GM20000 (cell line): ENCODE measurements around the gene FAM107B.
A peak's percentile ranks its signal among the peaks of the same experiment; 100 is the strongest.
"Not testable (repeated sequence)": the region's sequence is repeated elsewhere in the genome, so short reads cannot be mapped to it uniquely, and the experiment has no call there.

Experiments used
- DNase-seq: peaks from one replicate; pipeline ENCODE4 v3.0.0; 2012; ENCODE audit warnings: low spot score
- TF ChIP-seq, protein P1 (sequence below): IDR thresholded peaks from 2 replicates; pipeline ENCODE4 v1.5.1; 2012; ENCODE audit warnings: mild to moderate bottlenecking, control low read depth; ENCODE audit errors: extremely low read depth, missing control alignments

FAM107B gene

DNA sequence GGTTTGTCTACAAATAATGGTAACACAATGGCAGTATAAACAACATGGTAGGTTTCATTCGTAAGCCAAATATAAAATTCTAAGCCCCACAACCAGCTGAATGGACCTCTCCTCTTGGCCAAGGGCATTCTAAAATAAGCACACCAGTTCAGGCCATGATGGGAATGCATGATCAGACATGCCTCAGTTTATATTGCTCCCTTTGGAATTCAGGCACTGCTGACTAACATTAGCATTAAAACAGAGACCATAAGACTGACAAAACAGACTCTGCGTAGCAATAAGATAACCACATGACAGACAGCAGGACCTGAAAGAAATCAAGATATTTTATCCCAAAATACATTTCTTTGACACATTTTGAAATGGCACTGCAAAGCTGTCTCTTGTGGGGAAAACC is 125.8 kb downstream of the FAM107B start:
- TF ChIP-seq, protein P1, sequence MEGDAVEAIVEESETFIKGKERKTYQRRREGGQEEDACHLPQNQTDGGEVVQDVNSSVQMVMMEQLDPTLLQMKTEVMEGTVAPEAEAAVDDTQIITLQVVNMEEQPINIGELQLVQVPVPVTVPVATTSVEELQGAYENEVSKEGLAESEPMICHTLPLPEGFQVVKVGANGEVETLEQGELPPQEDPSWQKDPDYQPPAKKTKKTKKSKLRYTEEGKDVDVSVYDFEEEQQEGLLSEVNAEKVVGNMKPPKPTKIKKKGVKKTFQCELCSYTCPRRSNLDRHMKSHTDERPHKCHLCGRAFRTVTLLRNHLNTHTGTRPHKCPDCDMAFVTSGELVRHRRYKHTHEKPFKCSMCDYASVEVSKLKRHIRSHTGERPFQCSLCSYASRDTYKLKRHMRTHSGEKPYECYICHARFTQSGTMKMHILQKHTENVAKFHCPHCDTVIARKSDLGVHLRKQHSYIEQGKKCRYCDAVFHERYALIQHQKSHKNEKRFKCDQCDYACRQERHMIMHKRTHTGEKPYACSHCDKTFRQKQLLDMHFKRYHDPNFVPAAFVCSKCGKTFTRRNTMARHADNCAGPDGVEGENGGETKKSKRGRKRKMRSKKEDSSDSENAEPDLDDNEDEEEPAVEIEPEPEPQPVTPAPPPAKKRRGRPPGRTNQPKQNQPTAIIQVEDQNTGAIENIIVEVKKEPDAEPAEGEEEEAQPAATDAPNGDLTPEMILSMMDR = no peak
- no peak for DNase-seq

DNA sequence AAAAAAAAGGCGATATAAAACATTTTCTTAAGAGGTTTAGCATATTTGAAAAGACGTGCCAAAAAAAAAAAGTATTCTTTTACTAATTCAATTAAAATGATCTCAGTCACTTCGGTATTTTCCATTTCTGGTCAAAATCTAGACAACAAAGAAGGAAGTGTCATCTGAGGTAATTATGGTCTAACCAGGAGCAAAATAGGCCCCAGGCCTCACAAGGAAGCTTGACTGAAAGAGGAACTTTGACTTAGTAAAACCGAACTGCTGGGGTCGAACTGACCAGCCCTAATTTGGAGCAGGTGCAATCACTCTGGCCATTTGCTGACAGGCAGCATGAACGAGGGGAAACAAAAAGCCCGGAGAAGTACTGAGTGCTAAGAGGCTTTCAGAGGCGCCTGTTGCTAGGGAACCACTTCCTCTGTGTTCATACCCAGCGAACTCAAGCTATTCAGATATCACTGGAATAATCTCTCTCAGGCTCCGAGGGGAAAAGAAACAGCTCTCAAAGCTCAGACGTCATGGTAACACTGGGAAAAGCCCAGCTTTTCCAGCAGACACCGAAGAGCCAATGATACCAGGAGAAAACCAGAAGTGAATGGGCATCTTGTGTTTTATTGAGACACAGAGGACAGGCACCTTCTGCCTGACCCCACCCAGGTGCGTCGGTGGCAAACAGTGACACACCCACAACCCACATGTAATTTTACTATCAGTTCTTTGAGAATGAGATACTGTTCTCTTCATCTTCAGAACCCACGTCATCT is 126.5 kb downstream of the FAM107B start:
- TF ChIP-seq, protein P1 = no peak
- DNase-seq = peak; percentile 78

DNA sequence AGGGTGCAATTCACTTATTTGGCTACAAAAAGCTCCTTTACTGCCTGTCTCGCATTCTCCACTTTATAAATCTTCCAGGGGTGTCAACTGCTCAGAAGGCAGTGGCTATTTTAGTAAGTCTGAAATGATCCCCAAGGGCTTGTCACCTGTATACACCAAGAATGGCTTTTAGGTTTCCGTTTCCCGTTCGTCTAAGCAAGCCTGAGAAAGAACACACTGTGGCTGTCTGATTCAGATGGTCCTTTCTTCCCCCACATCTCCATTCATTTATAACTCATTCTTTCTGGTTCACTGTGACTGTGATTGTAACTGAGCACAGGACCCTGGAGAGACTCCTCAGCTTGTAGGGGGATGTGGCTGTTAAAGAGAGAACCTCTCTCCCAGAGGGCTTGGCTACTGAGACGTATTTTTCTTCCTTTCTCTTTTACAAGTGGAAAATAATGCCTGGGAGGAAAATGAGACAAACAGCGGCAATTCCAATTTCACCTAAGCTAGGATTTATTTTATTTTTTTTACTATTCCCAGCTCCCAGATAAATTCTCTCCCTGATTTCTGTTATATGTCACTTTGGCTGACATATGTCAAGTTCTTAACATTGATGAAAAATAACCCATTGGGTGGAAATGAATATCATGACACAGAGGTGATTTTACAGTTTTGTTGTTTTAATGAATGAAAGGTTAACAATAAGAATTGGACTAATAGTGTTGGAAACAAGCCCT is 129.3 kb downstream of the FAM107B start:
- DNase-seq = peak; percentile 24
- TF ChIP-seq, protein P1 = no peak

DNA sequence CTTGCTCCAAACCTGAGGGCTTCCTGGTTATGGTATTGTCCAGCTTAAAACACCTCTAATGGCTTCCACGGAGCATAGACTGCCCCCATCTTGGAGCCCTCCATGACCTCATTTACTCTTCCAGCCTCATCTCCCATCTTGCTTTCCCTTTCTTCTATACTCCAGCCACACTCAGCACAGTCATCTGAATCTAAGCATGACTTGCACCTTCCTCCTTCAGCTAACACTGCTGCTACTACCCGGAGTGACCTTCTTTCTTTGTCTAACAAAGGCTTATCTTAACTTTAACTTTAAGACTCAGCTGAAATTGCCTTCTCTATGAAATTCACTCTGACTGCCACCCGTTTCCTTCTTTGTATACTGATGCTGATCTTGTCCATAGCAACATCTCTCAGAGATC is 135.1 kb downstream of the FAM107B start:
- no peak for DNase-seq
- TF ChIP-seq, protein P1 = no peak

DNA sequence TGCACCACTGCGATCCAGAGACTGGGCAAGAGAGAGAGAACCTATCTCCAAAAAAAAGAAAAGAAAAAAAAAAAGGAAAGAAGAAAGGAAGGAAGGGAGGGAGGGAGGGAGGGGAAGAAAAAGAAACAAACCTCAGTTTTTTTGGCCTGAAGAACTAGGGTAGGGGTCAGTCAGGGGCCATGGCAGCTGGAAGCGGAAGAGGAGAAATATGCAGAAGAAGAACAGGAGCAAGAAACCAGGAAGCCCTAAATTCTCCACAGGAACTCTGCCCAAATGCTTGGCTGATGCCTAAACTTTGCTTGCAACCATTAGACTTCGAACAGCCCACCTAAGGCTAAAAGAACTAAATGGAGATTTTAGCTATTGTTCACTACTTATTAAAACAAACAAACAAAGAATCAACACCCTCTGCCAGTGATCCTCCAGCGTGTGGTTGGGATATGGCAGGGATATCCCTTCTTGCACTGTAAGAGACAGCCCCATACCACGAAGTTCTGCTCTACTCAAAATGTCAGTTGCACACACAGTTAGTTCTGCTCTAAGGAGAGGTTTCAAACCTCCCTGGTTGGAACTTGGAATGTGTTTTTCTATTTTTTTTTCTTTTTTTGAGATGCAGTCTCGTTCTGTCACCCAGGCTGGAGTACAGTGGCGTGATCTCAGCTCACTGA is 139.5 kb downstream of the FAM107B start:
- TF ChIP-seq, protein P1 = no peak
- no peak for DNase-seq

DNA sequence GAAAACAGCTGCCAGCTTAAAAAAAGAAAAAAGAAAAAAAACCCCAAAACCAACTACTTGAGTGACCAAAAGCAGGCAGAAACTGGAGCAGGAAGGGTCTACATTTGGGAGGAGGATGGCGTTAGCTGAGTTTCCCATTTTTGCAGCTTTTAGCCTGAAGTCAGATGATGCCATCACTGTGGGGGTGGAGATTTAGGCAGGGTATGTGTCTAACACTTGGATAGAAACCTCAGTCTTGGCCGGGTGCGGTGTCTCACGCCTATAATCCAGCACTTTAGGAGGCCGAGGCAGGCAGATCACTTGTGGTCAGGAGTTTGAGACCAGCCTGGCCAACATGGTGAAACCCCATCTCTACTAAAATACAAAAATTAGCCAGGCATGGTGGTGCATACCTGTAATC is 140.1 kb downstream of the FAM107B start:
- not testable (repeated sequence) for DNase-seq

DNA sequence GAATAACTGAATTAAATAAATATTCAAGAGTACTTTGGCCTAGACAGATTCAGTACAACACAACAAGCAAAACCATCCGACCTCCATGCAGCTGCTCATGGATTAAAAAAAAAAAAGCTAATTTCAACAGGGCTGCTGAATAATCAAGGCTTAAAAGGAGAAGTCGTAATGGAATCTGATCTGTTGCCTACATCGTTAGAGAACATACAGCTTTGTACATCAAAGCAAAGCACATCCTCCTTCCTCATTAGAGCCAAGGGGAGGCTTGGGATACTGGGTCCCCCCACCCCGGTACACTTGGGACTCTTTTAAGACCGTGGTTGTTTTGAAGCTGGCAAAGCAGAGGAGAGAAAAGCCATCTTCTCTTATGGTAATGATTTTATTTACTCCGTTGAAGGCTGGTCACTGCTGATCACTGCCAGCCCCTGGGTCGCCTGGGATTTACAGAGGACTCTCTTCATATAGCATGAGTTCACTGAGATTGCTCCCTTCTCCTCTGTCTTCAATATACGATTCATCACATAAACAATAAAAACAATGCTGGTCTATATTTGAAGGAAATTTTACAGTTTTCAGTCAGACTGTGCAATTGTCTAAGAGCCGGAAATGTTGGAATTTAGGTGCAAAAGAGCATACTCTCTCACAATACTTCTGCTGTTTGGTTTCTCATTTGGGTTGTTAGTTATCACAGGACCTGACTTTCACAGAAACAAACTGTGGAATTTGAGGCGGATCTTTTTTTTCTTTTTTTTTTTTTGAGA is 148.8 kb downstream of the FAM107B start:
- TF ChIP-seq, protein P1 = no peak
- no peak for DNase-seq
